Adrenal gland (tissue), 12 donors: ENCODE results near the gene MAPKAP1. TPM values are rescaled to one million over a fixed set of nuclear protein-coding genes. Genes with fewer than 3 reads are reported as not detected.

Experiments
- DNase-seq, 7 donors: peaks; one replicate each; pipeline ENCODE4 v3.0.0-alpha.2; 2019 to 2020
- H3K27ac ChIP-seq, 5 donors: fragments of 200-600 bp; sonication (generic) in 4 of 5; 1 replicate in 3 of 5; 2 replicates in 2 of 5; pipeline versions ENCODE4 v1.5.1 to v1.8.0; 2016 to 2020; ENCODE audit warnings: mild to moderate bottlenecking in 1 of 5
- H3K27me3 ChIP-seq: fragments of 200-600 bp; 2 replicates; pipeline ENCODE4 v1.8.0; 2021
- H3K36me3 ChIP-seq, 2 donors: fragments of 200-600 bp; replicated peaks in 1 of 2; 1 replicate in 1 of 2; 2 replicates in 1 of 2; pipeline versions ENCODE4 v1.5.1 to v1.8.0; 2018 to 2022
- H3K4me1 ChIP-seq, 2 donors: fragments of 200-600 bp; replicated peaks in 1 of 2; 1 replicate in 1 of 2; 2 replicates in 1 of 2; pipeline versions ENCODE4 v1.5.1 to v1.8.0; 2018 to 2021
- H3K4me3 ChIP-seq, 4 donors: fragments of 200-600 bp; sonication (generic) in 3 of 4; one replicate each; pipeline ENCODE4 v1.5.1; 2016 to 2018
- H3K9me3 ChIP-seq, 3 donors: fragments of 200-600 bp; sonication (generic) in 1 of 3; replicated peaks in 1 of 3; 1 replicate in 2 of 3; 2 replicates in 1 of 3; pipeline versions ENCODE4 v1.5.1 to v1.8.0; 2016 to 2021
- POLR2A ChIP-seq, 2 donors: fragments of 450-650 bp; IDR thresholded peaks; one replicate each; pipeline ENCODE4 v1.6.1; 2017; ENCODE audit warnings: antibody characterized with exemption in 2 of 2, mild to moderate bottlenecking in 2 of 2, moderate library complexity in 1 of 2
- WGBS, 4 donors: extraction: QIAGEN DNeasy Blood & Tissue Kit in 2 of 4; methylation state at CpG; one replicate each; pipeline versions ENCODE4 v1.1.5 to v1.1.7; 2013 to 2017; 5-methylcytosine and 5-hydroxymethylcytosine counted together
- intact Hi-C, 2 donors: fragments of 100-400 bp; cut with DNase I; formaldehyde crosslinking; loops; one replicate each; pipeline versions ENCODE4 v1.14.1 to v1.15.0; 2022 to 2023
- polyA plus RNA-seq, 3 donors: library from polyadenylated mRNA; stranded (reverse); fragments of 200-250 nt in 2 of 3; fragments of 350-450 nt in 1 of 3; fragmentation: Illumina TruSeq in 1 of 3; extraction: RNeasy Lipid Tissue Mini Kit (QIAGEN cat#74804) in 1 of 3; gene quantifications; one replicate each; pipeline ENCODE4 v1.2.3, GENCODE V29; 2013 to 2014
- total RNA-seq, 9 donors: library from RNA; depleted of rRNA in 4 of 9; stranded (reverse); fragments of >200 nt in 4 of 9; fragments of 120-200 nt in 1 of 9; fragmentation: NEBNext Ultra II Directional in 1 of 9; extraction: Animal tissue kit (Norgen Biotek cat#: 25700) in 1 of 9; gene quantifications; one replicate each; pipeline versions ENCODE4 v1.1.0 to v1.2.4, GENCODE V29; 2013 to 2023
- TF ChIP-seq, protein P1 (sequence below), 6 experiments: fragments of 450-650 bp in 4 of 6; fragments of 200-600 bp in 2 of 6; sonication (generic) in 1 of 6; IDR thresholded peaks; 1 replicate in 5 of 6; 2 replicates in 1 of 6; pipeline versions ENCODE4 v1.5.1 to v1.8.0; 2016 to 2021; ENCODE audit warnings: antibody characterized with exemption in 6 of 6, mild to moderate bottlenecking in 2 of 6, moderate library complexity in 1 of 6
- donor health status: healthy with polysubstance abuse.
- donor health status: Bipolar disorder and iron deficiency.
- donor health status: DM: yes; HTN: yes; CAD: no.
- donor health status: DM: no; HTN: no; CAD: no.
- donor health status: DM: no; HTN: no; CAD: no.
- donor health status: DM: yes; HTN: yes; CAD: no.

Gene MAPKAP1
- total and polyA plus RNA-seq, 12 donors, result 72.2 to 156 (median 94.9) TPM

DNA sequence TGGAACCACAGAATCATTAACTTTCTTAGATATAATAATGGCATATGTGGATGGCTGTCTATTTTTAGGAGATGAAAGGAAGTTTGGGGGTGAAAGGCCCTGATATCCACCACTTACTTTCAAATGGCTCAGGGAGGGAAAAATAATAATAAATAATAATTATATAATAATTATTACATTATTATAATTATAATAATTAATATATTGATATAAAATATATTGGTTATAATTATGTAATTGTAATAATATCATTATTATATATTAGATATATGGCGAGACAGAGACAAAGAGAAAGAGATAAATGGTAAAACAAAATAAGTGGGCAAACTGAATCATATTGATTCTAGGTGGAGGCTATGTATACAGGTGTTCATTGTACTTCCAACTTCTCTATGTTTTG, 308.8 kb downstream of the MAPKAP1 start:
- Histone ChIP-seq H3K4me3 (no peak overlapping the region), H3K27ac (no peak overlapping the region), H3K36me3 (no peaks in the 10 kb centered on the region), H3K27me3 (no peaks in the 10 kb centered on the region), H3K9me3 (no peaks in the 10 kb centered on the region), H3K4me1 (no peaks in the 10 kb centered on the region)
- WGBS, 4 donors, result 90 to 100% (median 93%) methylated on average over 1 of the region's 1 CpG
- TF ChIP-seq, protein P1, sequence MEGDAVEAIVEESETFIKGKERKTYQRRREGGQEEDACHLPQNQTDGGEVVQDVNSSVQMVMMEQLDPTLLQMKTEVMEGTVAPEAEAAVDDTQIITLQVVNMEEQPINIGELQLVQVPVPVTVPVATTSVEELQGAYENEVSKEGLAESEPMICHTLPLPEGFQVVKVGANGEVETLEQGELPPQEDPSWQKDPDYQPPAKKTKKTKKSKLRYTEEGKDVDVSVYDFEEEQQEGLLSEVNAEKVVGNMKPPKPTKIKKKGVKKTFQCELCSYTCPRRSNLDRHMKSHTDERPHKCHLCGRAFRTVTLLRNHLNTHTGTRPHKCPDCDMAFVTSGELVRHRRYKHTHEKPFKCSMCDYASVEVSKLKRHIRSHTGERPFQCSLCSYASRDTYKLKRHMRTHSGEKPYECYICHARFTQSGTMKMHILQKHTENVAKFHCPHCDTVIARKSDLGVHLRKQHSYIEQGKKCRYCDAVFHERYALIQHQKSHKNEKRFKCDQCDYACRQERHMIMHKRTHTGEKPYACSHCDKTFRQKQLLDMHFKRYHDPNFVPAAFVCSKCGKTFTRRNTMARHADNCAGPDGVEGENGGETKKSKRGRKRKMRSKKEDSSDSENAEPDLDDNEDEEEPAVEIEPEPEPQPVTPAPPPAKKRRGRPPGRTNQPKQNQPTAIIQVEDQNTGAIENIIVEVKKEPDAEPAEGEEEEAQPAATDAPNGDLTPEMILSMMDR (IDR thresholded peaks at IDR 0.05), result no peak
- no peak for TF ChIP-seq POLR2A (IDR thresholded peaks at IDR 0.05)
- intact Hi-C loops, result no loop called here
- DNase-seq, result no peak

- H3K36me3 ChIP-seq, result no peaks in the 10 kb centered on the region
- 83 to 86% (median 85%) methylated on average over 5 to 11 of the region's 11 CpGs for WGBS, 4 donors
- TF ChIP-seq POLR2A (IDR thresholded peaks at IDR 0.05), result no peak
- TF ChIP-seq, protein P1 (IDR thresholded peaks at IDR 0.05), result no peak
- intact Hi-C loops, result no loop called here
- H3K9me3 ChIP-seq, result no peaks in the 10 kb centered on the region
- no peak overlapping the region for H3K4me3 ChIP-seq
- no peak for DNase-seq
- H3K27me3 ChIP-seq, result no peaks in the 10 kb centered on the region
- no peak overlapping the region for H3K27ac ChIP-seq
- no peaks in the 10 kb centered on the region for H3K4me1 ChIP-seq
These were observed 309.3 kb downstream of the MAPKAP1 start for GRCh38 chr9:125397736-125398135.

DNA sequence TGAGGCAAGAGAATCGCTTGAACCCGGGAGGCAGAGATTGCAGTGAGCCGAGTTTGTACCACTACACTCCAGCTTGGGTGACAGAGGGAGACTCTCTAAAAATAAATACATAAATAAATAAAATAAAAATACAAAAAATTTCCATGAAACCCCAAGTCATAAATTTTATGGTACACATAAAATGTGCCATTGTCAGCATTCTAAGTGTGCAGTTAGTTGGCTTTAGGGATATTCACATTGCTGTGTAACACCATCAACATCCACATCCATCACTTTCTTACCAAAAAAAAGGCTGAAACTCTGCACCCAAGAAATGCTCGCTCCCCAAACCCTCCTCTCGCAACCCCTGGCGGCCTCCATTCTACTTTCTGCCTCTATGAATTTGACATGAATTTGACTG, 310.2 kb downstream of the MAPKAP1 start:
- Histone ChIP-seq H3K36me3 (no peaks in the 10 kb centered on the region), H3K4me3 (no peak overlapping the region), H3K9me3 (no peaks in the 10 kb centered on the region), H3K4me1 (no peaks in the 10 kb centered on the region), H3K27me3 (no peaks in the 10 kb centered on the region), H3K27ac (no peak overlapping the region)
- intact Hi-C loops, result no loop called here
- no peak for DNase-seq
- WGBS, 4 donors, result 83 to 96% (median 94%) methylated on average over 6 of the region's 6 CpGs
- TF ChIP-seq, protein P1 (IDR thresholded peaks at IDR 0.05), result no peak
- no peak for TF ChIP-seq POLR2A (IDR thresholded peaks at IDR 0.05)

DNA sequence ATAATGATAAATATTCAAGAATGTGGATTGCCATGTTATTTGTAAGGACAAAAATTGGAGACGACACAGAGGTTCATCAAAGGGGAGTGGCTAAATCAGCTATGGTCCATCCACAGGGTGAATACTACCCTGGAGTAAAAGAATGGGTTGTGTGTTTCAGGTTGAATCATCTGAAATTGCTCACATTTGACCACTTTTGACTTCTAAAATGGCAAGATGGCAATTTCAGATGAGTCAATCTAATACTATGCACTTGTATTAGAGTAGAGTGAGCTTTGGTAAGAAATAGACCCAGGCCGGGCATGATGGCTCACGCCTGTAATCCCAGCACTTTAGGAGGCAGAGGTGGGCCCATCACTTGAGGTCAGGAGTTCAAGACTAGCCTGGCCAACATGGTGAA, 313.6 kb downstream of the MAPKAP1 start:
- Histone ChIP-seq H3K36me3 (no peaks in the 10 kb centered on the region), H3K27ac (no peak overlapping the region), H3K27me3 (no peaks in the 10 kb centered on the region), H3K4me1 (no peaks in the 10 kb centered on the region), H3K4me3 (no peak overlapping the region), H3K9me3 (no peaks in the 10 kb centered on the region)
- no peak for DNase-seq
- TF ChIP-seq, protein P1 (IDR thresholded peaks at IDR 0.05), result no peak
- no peak for TF ChIP-seq POLR2A (IDR thresholded peaks at IDR 0.05)
- intact Hi-C loops, result no loop called here
- 83 to 92% (median 86%) methylated on average over 2 to 3 of the region's 3 CpGs for WGBS, 4 donors
